IMR-90 (cell line): Measurements from ENCODE around the gene RNASEH2B.

Source experiments
- CTCF ChIP-seq: conservative IDR thresholded peaks from 2 replicates; pipeline ENCODE4 v1.5.1; 2012; ENCODE audit warnings: mild to moderate bottlenecking, low read depth, low read length, improper control_type of control experiment
- FOS ChIP-seq: fragments of 150-350 bp; IDR thresholded peaks from 2 replicates; pipeline ENCODE4 v1.6.1; 2016; ENCODE audit warnings: low read depth, low read length
- MXI1 ChIP-seq: IDR thresholded peaks from 2 replicates; pipeline ENCODE4 v1.6.1; 2012; ENCODE audit warnings: low read depth, mild to moderate bottlenecking, low read length, moderate library complexity, borderline replicate concordance
- POLR2A ChIP-seq: IDR thresholded peaks from 2 replicates; pipeline ENCODE4 v1.6.1; 2012; ENCODE audit warnings: mild to moderate bottlenecking, low read depth, low read length
- RAD21 ChIP-seq: IDR thresholded peaks from 2 replicates; pipeline ENCODE4 v1.6.1; 2012; ENCODE audit warnings: low read length, improper control_type of control experiment
- RCOR1 ChIP-seq: IDR thresholded peaks from 2 replicates; pipeline ENCODE4 v1.6.1; 2012; ENCODE audit warnings: mild to moderate bottlenecking, low read length, improper control_type of control experiment; ENCODE audit not compliant: insufficient replicate concordance
- RFX5 ChIP-seq: IDR thresholded peaks from 2 replicates; pipeline ENCODE4 v1.8.0; 2012; ENCODE audit warnings: low read depth, mild to moderate bottlenecking, low read length, moderate library complexity
- SMC3 ChIP-seq: fragments of 150-350 bp; IDR thresholded peaks from 2 replicates; pipeline ENCODE4 v1.6.1; 2016; ENCODE audit warnings: low read depth, mild to moderate bottlenecking, antibody characterized with exemption, low read length, moderate library complexity

GRCh38 chr13:51002736-51003135, 93.1 kb downstream of the RNASEH2B start:
- no peak for TF ChIP-seq CTCF
- no peak for TF ChIP-seq MXI1
- TF ChIP-seq SMC3: no peak
- TF ChIP-seq RAD21: no peak
- TF ChIP-seq POLR2A: no peak
- TF ChIP-seq FOS: no peak
- no peak for TF ChIP-seq RFX5
- TF ChIP-seq RCOR1: no peak
